SK-N-SH (cell line): ENCODE measurements around the gene KRTAP12-2. TPM values are rescaled to one million over a fixed set of nuclear protein-coding genes. Genes with fewer than 3 reads are reported as not detected.

Experiments used
- CTCF ChIA-PET: fragments of 300-600, 350-600 bp; formaldehyde crosslinking; extraction: SDS; loops from one replicate; lab custom pipeline; 2021; lab: Yijun Ruan, JAX
- POLR2A ChIA-PET: fragments of 350-600 bp; sonication (Branson Sonifier 250); formaldehyde crosslinking; extraction: SDS; loops from one replicate; lab custom pipeline; 2020; ENCODE audit warnings: antibody characterized with exemption, inconsistent platforms; lab: Yijun Ruan, JAX
- DNase-seq: peaks from one replicate; pipeline ENCODE4 v3.0.0; 2012
- H2AFZ ChIP-seq: fragments of 200-600 bp; sonication (generic); 2 replicates; pipeline ENCODE4 v1.8.1; 2016; ENCODE audit warnings: antibody characterized with exemption, mild to moderate bottlenecking, low read depth
- H3F3A ChIP-seq: fragments of 200-600 bp; sonication (generic); replicated peaks from 2 replicates; pipeline ENCODE3; 2016; ENCODE audit warnings: antibody characterized with exemption, mild to moderate bottlenecking; ENCODE audit not compliant: insufficient read depth
- H3K27ac ChIP-seq, 2 experiments: fragments of 200-500 bp in 1 of 2; fragments of 200-600 bp in 1 of 2; sonication (Bioruptor generic) in 1 of 2; sonication (generic), shearing (Covaris generic) in 1 of 2; 2 replicates each; pipeline versions ENCODE4 v1.5.1 to v1.6.1; 2014 to 2016; ENCODE audit warnings: low read depth in 2 of 2, inconsistent platforms in 1 of 2, low read length in 1 of 2, mild to moderate bottlenecking in 1 of 2, mixed read lengths in 1 of 2
- H3K27me3 ChIP-seq: fragments of 200-600 bp; sonication (generic), shearing (Covaris generic); 2 replicates; pipeline ENCODE4 v1.6.1; 2016; ENCODE audit warnings: mixed run types; ENCODE audit not compliant: insufficient read depth
- H3K36me3 ChIP-seq, 2 experiments: fragments of 200-500 bp in 1 of 2; fragments of 200-600 bp in 1 of 2; sonication (Bioruptor generic) in 1 of 2; sonication (generic) in 1 of 2; replicated peaks in 1 of 2; 2 replicates each; pipeline versions ENCODE3 to v1.5.1; 2014 to 2016; ENCODE audit warnings: low read length in 1 of 2, mild to moderate bottlenecking in 1 of 2; ENCODE audit not compliant: insufficient read depth in 2 of 2, control insufficient read depth in 1 of 2
- H3K4me1 ChIP-seq, 2 experiments: fragments of 200-500 bp in 1 of 2; fragments of 200-600 bp in 1 of 2; sonication (Bioruptor generic) in 1 of 2; sonication (generic), shearing (Covaris generic) in 1 of 2; 2 replicates each; pipeline versions ENCODE4 v1.5.1 to v1.6.1; 2014 to 2016; ENCODE audit warnings: low read depth in 1 of 2, low read length in 1 of 2, mixed run types in 1 of 2; ENCODE audit not compliant: insufficient read depth in 2 of 2, control insufficient read depth in 1 of 2
- H3K4me2 ChIP-seq: fragments of 200-600 bp; sonication (generic), shearing (Covaris generic); 2 replicates; pipeline ENCODE4 v1.6.1; 2017; ENCODE audit warnings: mixed run types
- H3K4me3 ChIP-seq, 2 experiments: fragments of 200-500 bp in 1 of 2; fragments of 200-600 bp in 1 of 2; sonication (Bioruptor generic) in 1 of 2; sonication (generic), shearing (Covaris generic) in 1 of 2; 2 replicates each; pipeline versions ENCODE4 v1.5.1 to v1.8.1; 2014 to 2016; ENCODE audit warnings: low read depth in 2 of 2, inconsistent platforms in 1 of 2, low read length in 1 of 2, mild to moderate bottlenecking in 1 of 2, mixed read lengths in 1 of 2, moderate library complexity in 1 of 2
- H3K79me2 ChIP-seq: fragments of 200-600 bp; sonication (generic); 2 replicates; pipeline ENCODE4 v1.8.1; 2017; ENCODE audit warnings: mild to moderate bottlenecking; ENCODE audit not compliant: insufficient read depth
- H3K9ac ChIP-seq: fragments of 200-600 bp; sonication (generic); 2 replicates; pipeline ENCODE4 v1.6.1; 2017; ENCODE audit warnings: mixed run types
- H3K9me2 ChIP-seq: fragments of 200-600 bp; sonication (generic); 2 replicates; pipeline ENCODE4 v1.6.1; 2017; ENCODE audit warnings: mixed run types
- H3K9me3 ChIP-seq: fragments of 200-600 bp; sonication (generic); 2 replicates; pipeline ENCODE4 v1.6.1; 2017; ENCODE audit warnings: mixed run types, mild to moderate bottlenecking, moderate library complexity
- H4K20me1 ChIP-seq: fragments of 200-600 bp; sonication (generic); 2 replicates; pipeline ENCODE4 v1.6.1; 2017; ENCODE audit warnings: mild to moderate bottlenecking, mixed run types; ENCODE audit not compliant: insufficient read depth
- ELF1 ChIP-seq: IDR thresholded peaks from 2 replicates; pipeline ENCODE4 v1.4.0; 2012
- JUND ChIP-seq: IDR thresholded peaks from 2 replicates; pipeline ENCODE4 v1.4.0; 2012
- MEF2A ChIP-seq: IDR thresholded peaks from 2 replicates; pipeline ENCODE4 v1.4.0; 2012; ENCODE audit warnings: low read depth, borderline replicate concordance
- PBX3 ChIP-seq: IDR thresholded peaks from 2 replicates; pipeline ENCODE4; 2012
- POLR2AphosphoS5 ChIP-seq: IDR thresholded peaks from 2 replicates; pipeline ENCODE4 v1.6.1; 2012; ENCODE audit warnings: low read depth, low read length
- RCOR1 ChIP-seq: fragments of 150-350 bp; IDR thresholded peaks from 2 replicates; pipeline ENCODE4 v1.6.1; 2017; ENCODE audit warnings: antibody characterized with exemption, low read length
- SMC3 ChIP-seq: IDR thresholded peaks from 2 replicates; pipeline ENCODE4 v1.6.1; 2012; ENCODE audit warnings: low read depth, low read length, improper control_type of control experiment
- TAF1 ChIP-seq: IDR thresholded peaks from 2 replicates; pipeline ENCODE4 v1.6.1; 2012; ENCODE audit warnings: low read depth, mild to moderate bottlenecking, low read length, moderate library complexity, borderline replicate concordance
- TCF12 ChIP-seq: IDR thresholded peaks from 2 replicates; pipeline ENCODE4 v1.4.0; 2012
- WGBS: methylation state at CpG from one replicate; pipeline ENCODE4 v1.1.6; 2017; ENCODE audit warnings: low lambda C conversion rate; 5-methylcytosine and 5-hydroxymethylcytosine counted together
- polyA plus RNA-seq, 3 experiments: library from polyadenylated mRNA; depleted of rRNA; stranded (reverse); fragments of >200 nt; gene quantifications; 2 replicates each; pipeline ENCODE4 v1.2.3, GENCODE V29; 2012
- small RNA-seq, 7 experiments: library from RNA; depleted of rRNA; stranded (forward); fragments of <200 nt; gene quantifications; one replicate each; pipeline ENCODE3, GENCODE V24; 2012

KRTAP12-2 gene
- polyA plus RNA-seq, 1 of the 3 experiments (the other 2 are of a cell fraction), result not detected

GRCh38 chr21:44618504-44618903 is 48.2 kb downstream of the KRTAP12-2 start:
- Histone ChIP-seq H3K27me3 (peaks cover 37% of the 10 kb centered on the region), H3K79me2 (no peaks in the 10 kb centered on the region), H2AFZ (no peak overlapping the region), H3K9me3 (peaks cover 10% of the 10 kb centered on the region), H3K27ac (no peak overlapping the region), H3K36me3 (peaks cover 0 to 1% of the 10 kb centered on the region in 2 experiments), H3K9ac (no peak overlapping the region), H3K4me3 (no peak overlapping the region), H3K4me1 (no peaks in the 10 kb centered on the region), H3F3A (no peaks in the 10 kb centered on the region)
- 4% methylated on average over 4 of the region's 4 CpGs for WGBS
- TF ChIP-seq TCF12 (no peak), POLR2AphosphoS5 (no peak), SMC3 (0 out of 2 replicates have a peak, but pooled peaks have one; percentile 20)
- TF ChIP-seq, all 33 proteins: peak for 1
- no peak for DNase-seq
- Histone ChIP-seq H3K4me2 (no peak overlapping the region), H3K9me2 (no peaks in the 10 kb centered on the region), H4K20me1 (no peaks in the 10 kb centered on the region)
- ChIA-PET POLR2A (no interaction called here), CTCF (interaction anchor here (2.8 kb wide), 1 partner anchor 175 kb away, joined by 11 read pairs; no protein-coding TSS in a partner anchor)

DNA sequence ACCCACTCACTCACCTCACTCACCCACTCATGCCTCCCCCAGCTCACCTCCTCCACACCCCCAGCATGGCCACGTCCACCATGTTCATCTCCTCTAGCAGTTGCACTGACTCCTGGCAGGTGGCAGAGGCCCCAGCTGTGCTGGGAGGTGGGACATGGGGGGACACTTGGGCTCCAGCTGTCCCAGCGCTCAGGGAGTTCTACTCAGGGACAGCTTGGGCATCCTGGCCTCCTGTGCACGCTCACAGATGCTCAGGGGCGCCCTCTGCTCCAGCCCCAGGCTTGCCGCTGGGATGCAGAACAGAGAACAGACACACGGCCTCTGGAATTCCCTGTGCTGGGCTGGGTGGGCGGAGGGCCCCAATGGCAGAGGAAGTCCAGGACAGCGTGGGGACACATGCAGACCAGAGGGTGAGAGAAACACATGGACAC is 49.6 kb downstream of the KRTAP12-2 start:
- Histone ChIP-seq H3K4me1 (no peaks in the 10 kb centered on the region), H4K20me1 (no peaks in the 10 kb centered on the region), H3K9ac (no peak overlapping the region), H3K79me2 (no peaks in the 10 kb centered on the region), H3K36me3 (no peaks in the 10 kb centered on the region), H3K4me2 (no peak overlapping the region), H3K9me3 (peaks cover 8% of the 10 kb centered on the region; the same call in 1 of the 2 replicates), H3K4me3 (no peak overlapping the region), H3K27me3 (peaks cover 49% of the 10 kb centered on the region), H3F3A (no peaks in the 10 kb centered on the region), H2AFZ (no peak overlapping the region), H3K27ac (no peak overlapping the region), H3K9me2 (no peaks in the 10 kb centered on the region)
- POLR2A ChIA-PET, result no interaction called here
- CTCF ChIA-PET, result interaction anchor here (2.8 kb wide), 1 partner anchor 176 kb away, joined by 11 read pairs; no protein-coding TSS in a partner anchor
- no peak for DNase-seq
- WGBS, result 8% methylated on average over 4 of the region's 8 CpGs
- TF ChIP-seq ELF1 (no peak), MEF2A (no peak), PBX3 (no peak), POLR2AphosphoS5 (no peak), TAF1 (no peak), JUND (no peak)

- H4K20me1 ChIP-seq, result no peaks in the 10 kb centered on the region
- H3K27me3 ChIP-seq, result peaks cover 49% of the 10 kb centered on the region
- POLR2A ChIA-PET, result no interaction called here
- no peaks in the 10 kb centered on the region for H3K79me2 ChIP-seq
- H2AFZ ChIP-seq, result no peak overlapping the region
- no peaks in the 10 kb centered on the region for H3K9me2 ChIP-seq
- TF ChIP-seq MEF2A, result no peak
- no peak for TF ChIP-seq RCOR1
- H3K4me2 ChIP-seq, result no peak overlapping the region
- no peaks in the 10 kb centered on the region for H3K36me3 ChIP-seq
- H3F3A ChIP-seq, result no peaks in the 10 kb centered on the region
- peaks cover 8% of the 10 kb centered on the region; the same call in 1 of the 2 replicates for H3K9me3 ChIP-seq
- no peak overlapping the region for H3K9ac ChIP-seq
- H3K4me1 ChIP-seq, result no peaks in the 10 kb centered on the region
- WGBS, result 0% methylated on average over 1 of the region's 16 CpGs
- no peak overlapping the region for H3K4me3 ChIP-seq
- CTCF ChIA-PET, result no interaction called here
- no peak for DNase-seq
- H3K27ac ChIP-seq, result no peak overlapping the region
Observed at GRCh38 chr21:44616591-44616926, 50.2 kb downstream of the KRTAP12-2 start.

Small RNAs within 50 kb of the gene (small RNA-seq; reads per million reads assigned to genes)
- gene KRTAP12-6P, result 0 reads per million in 7 experiments

Other genes starting within 250 kb of the KRTAP12-2 start
- 1.9 and 2.3 TPM in 2 replicates for gene LRRC3, start 211.4 kb downstream of the KRTAP12-2 start, polyA plus RNA-seq (2012; rRNA removed)
- gene KRTAP10-1, start 126.7 kb downstream of the KRTAP12-2 start, polyA plus RNA-seq (2012; rRNA removed), result not detected in 2 replicates
- gene KRTAP10-2, start 115.4 kb downstream of the KRTAP12-2 start, polyA plus RNA-seq (2012; rRNA removed), result not detected in 2 replicates
- gene KRTAP10-3, start 108.1 kb downstream of the KRTAP12-2 start, polyA plus RNA-seq (2012; rRNA removed), result not detected in 2 replicates
- not detected in 2 replicates for gene KRTAP10-4, start 93.2 kb downstream of the KRTAP12-2 start, polyA plus RNA-seq (2012; rRNA removed)
- gene KRTAP10-5, start 86.3 kb downstream of the KRTAP12-2 start, polyA plus RNA-seq (2012; rRNA removed), result not detected in 2 replicates
- gene KRTAP10-6, start 74.4 kb downstream of the KRTAP12-2 start, polyA plus RNA-seq (2012; rRNA removed), result not detected in 2 replicates
- not detected in 2 replicates for gene KRTAP10-7, start 66.3 kb downstream of the KRTAP12-2 start, polyA plus RNA-seq (2012; rRNA removed)
- not detected in 2 replicates for gene KRTAP10-8, start 54.8 kb downstream of the KRTAP12-2 start, polyA plus RNA-seq (2012; rRNA removed)
- gene KRTAP10-9, start 39.8 kb downstream of the KRTAP12-2 start, polyA plus RNA-seq (2012; rRNA removed), result not detected in 2 replicates
- not detected in 2 replicates for gene KRTAP10-10, start 29.6 kb downstream of the KRTAP12-2 start, polyA plus RNA-seq (2012; rRNA removed)
- not detected in 2 replicates for gene KRTAP10-11, start 20.5 kb downstream of the KRTAP12-2 start, polyA plus RNA-seq (2012; rRNA removed)
- gene KRTAP12-4, start 12.3 kb downstream of the KRTAP12-2 start, polyA plus RNA-seq (2012; rRNA removed), result not detected in 2 replicates
- not detected in 2 replicates for gene KRTAP12-3, start 9.0 kb downstream of the KRTAP12-2 start, polyA plus RNA-seq (2012; rRNA removed)
- not detected in 2 replicates for gene KRTAP12-1, start 15.2 kb upstream of the KRTAP12-2 start, polyA plus RNA-seq (2012; rRNA removed)
- not detected in 2 replicates for gene KRTAP10-12, start 30.2 kb upstream of the KRTAP12-2 start, polyA plus RNA-seq (2012; rRNA removed)
- 0.03 and 0.08 TPM in 2 replicates for gene TSPEAR, start 44.6 kb upstream of the KRTAP12-2 start, polyA plus RNA-seq (2012; rRNA removed)
- 129 and 149 TPM in 2 replicates for gene UBE2G2, start 134.9 kb upstream of the KRTAP12-2 start, polyA plus RNA-seq (2012; rRNA removed)
- gene SUMO3, start 151.1 kb upstream of the KRTAP12-2 start, polyA plus RNA-seq (2012; rRNA removed), result 89.0 and 125 TPM in 2 replicates
- gene PTTG1IP, start 206.8 kb upstream of the KRTAP12-2 start, polyA plus RNA-seq (2012; rRNA removed), result 171 and 196 TPM in 2 replicates